HT1080 (cell line): ENCODE data around the gene RACK1. TPM values are rescaled to one million over a fixed set of nuclear protein-coding genes. Genes with fewer than 3 reads are reported as not detected.

ENCODE experiments used
- small RNA-seq: library from RNA; depleted of rRNA; stranded (forward); fragments of <200 nt; gene quantifications from one replicate; pipeline ENCODE3, GENCODE V24; 2014
- total RNA-seq: library from RNA; depleted of rRNA; stranded (reverse); fragments of >200 nt; shearing (Covaris generic); gene quantifications from 2 replicates; pipeline ENCODE4 v1.2.3, GENCODE V29; 2014; rRNA removed

RACK1 gene
- total RNA-seq, 1 experiment from 2014 or later = 7,681 TPM

Small RNAs within 50 kb of the gene (small RNA-seq; reads per million reads assigned to genes)
- gene MIR4638 (not detected), gene SNORD95 (not detected), gene SNORD96A (not detected)

Other genes starting within 250 kb of the RACK1 start
- 0.18 and 1.3 TPM in 2 replicates for gene BTNL9, start 203.6 kb downstream of the RACK1 start, total RNA-seq
- not detected in 2 replicates for gene OR2V1, start 112.7 kb downstream of the RACK1 start, total RNA-seq
- not detected in 2 replicates for gene OR2V2, start 96.3 kb downstream of the RACK1 start, total RNA-seq
- 12.6 and 15.4 TPM in 2 replicates for gene TRIM7, start 38.7 kb downstream of the RACK1 start, total RNA-seq
- gene TRIM41, start 20.6 kb downstream of the RACK1 start, total RNA-seq = 19.1 and 29.1 TPM in 2 replicates
- gene TRIM52, start 17.2 kb upstream of the RACK1 start, total RNA-seq = 3.5 and 7.7 TPM in 2 replicates
- not detected in 2 replicates for gene OR4F3, start 123.4 kb upstream of the RACK1 start, total RNA-seq